HG03521 (cell line): Measurements from ENCODE around the gene ABCA1.
A peak's percentile ranks its signal among the peaks of the same experiment; 100 is the strongest.

Experiments used
- ATAC-seq: cut with Tn5 transposase; IDR thresholded peaks from one replicate; pipeline ENCODE4 v1.9.1; 2021; ENCODE audit warnings: mild to moderate bottlenecking, moderate library complexity; ENCODE audit not compliant: unreplicated experiment

ABCA1 gene

DNA sequence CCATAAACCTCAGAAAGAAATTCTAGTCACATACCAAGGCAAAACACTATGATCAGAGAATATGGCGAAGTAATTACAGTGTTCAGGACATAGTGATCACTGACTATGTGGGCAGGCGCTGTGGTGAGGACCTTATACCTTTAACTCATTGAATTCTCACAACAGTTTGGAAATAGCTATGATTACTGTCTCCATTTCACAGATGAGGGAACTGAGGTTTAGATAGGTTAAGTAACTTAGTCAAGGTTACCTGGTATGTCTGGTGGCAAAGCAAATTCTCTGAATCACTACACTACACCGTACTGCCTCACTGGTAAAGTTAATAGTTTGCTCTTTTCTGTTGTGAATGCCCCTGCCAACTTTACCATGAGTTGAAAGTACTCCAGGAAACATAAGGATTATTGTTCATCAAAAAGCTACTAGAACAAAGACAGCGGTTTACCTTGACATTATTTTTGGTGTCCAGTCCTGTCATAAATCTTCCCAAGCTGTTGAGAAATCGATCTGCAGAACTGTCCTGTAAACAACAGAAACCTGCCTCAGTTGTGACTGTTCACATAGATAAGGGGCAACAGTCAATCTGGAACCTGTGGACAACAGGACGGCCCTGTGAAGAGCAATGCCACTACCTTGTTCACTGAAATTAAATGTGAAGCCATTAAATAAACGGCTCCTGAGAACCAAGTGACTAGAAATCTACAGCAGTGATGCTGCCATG is 127.7 kb downstream of the ABCA1 start:
- ATAC-seq = no peak

DNA sequence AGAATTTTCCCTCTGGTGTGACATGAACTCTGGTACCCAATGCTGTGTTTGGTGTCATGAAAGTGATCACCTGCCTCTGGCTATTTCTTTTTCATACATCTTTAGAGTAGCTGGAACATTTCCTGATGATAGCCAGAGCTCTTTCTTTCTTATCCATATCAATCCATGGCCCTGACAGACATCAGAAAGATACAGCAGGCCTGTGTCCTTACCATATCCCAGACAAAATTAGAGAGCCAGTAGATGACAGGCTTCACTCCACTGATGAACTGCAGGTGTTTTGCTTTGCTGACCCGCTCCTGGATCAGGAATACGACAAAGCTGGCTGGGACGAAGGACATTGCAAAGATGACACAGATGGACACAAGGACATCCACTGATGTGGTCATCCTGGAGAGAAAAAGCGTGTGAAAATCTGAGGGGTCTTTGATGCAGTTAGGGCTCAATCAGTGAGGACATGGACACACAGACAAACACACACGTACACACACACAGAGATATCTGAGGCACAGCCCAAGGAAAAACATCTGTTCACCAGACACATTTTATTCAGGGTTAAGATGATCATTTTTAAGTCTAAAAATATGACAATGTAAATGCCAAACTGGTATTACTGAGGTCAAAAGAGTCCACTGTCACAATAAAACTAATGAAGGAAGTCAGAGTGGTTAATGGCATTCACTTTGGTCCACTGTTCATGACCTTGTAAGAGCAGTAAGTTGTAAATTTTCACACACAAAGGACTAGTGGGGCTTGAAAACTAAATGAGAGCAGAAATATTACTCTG is 129.6 kb downstream of the ABCA1 start:
- no peak for ATAC-seq

DNA sequence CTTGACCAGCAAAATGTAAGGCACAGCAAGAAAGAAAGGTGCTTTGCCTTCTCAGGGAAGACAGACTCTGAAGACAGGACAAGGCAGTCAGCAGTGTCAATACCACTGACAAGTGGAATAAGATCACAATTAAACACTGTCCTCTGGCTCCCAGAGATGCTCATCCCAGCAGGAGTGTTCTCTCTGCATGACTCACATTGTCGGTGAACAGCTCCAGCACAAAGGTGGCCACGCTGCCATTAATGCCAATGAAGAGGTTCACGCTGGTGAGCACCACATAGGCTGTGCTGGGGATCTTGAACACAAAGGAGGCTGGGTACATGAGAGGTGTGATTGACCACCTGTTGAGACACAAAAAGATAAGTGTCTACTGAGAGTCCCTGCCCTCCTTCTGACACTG is 132.1 kb downstream of the ABCA1 start:
- ATAC-seq = no peak

DNA sequence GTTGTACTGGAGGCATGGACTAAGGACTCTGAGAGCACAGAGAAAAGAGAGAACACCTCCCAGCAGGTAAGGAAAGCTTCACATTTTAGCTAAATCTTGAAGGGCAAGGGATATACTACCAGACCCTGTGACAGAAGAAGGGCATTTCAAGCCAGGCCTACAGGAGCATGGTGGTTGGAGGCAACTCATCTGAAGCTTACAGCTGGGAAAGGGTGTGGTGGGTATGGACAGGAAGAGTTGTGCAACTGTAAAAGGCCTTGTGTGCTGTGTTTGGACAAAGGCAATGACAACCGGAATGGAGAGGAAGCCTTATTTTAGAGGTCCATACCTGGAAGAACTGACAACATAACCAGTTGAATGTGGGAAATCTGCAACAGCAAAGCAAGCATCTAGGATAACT is 132.9 kb downstream of the ABCA1 start:
- no peak for ATAC-seq

DNA sequence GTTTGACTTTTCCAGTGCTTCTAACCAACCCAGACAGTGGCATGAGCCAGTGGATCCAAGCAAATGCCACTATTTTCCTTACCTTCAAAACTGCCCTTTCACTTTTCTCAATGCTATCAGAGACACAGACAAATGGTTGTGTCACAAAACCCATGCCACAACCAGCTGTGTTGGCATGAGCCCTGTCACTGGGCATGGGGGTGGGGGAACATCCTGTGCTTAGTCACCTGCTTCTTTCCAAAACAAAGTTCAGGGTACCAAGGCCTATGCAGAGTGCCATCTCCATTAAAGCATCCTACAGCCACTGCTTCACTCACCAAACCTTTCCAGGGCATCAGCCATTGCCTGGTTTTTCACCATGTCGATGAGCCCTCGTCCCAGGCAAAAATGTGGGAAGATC is 133.9 kb downstream of the ABCA1 start:
- ATAC-seq = no peak

DNA sequence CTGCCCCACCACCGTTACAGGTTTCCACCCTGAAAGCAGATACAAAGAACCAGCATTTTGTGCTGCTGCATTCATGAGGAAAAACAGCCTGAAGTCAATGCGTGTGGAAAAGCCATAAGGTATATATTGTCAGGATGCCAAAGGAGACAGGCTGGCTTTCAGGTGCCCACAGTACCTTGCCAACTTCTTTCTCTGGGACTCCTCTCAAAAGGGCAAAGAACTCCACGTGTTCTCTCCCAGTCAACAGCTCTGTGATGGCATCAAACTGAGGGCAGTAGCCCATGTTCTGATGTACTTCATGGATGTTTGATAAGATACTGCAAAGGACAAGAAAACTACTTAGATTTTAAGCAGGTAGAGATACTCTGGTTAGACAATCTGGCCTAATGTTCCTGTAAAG is 139.7 kb downstream of the ABCA1 start:
- ATAC-seq = no peak

DNA sequence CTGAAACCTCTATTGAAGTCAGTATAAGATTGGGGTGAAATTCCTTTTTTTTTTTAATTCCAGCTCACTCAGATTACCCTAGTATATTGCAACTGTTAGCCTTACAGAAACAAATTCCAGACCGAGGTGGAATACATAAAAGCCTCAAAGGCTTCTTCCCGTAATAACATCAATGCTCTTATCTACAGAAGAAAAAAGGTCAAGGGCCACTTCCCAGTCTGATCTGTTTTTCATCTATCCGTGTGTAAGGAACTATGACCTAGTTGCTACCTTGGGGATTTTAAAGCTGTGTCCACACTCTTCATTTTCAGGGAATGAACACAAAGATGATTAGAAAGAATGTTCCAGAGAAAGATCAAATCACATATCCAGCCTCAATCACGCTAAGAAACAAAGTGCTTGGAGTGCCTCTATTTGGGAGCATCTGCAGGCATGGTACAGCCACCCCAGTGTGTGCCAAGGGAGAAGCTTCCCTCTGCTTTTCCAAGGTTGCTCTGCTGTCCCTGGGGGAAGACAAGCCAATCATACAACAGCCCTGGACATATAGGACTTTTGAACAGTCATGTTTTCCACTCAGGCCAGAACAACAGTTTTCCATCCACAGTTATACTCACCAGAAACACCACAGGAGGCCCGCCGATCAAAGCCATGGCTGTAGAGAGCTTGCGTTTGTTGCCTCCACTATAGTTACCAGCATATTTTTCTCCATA is 140.5 kb downstream of the ABCA1 start:
- ATAC-seq = no peak

DNA sequence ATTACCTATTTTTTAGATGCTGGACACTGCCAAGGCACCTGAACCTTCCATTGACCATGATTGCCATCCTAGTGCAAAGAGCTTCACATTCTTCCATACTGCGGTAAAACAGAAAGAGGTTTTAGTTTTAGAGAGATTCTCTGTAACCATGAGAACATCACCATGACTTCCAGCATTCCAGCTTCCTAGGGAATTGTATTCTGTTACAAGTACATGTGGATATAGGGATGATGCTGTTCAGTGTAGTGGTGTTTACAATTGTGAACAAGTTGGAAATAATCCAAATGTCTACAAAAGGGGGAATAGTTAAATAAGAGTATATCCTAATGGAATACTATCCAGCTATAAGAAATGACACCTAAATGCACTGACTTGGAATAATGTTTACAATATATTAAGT is 141.7 kb downstream of the ABCA1 start:
- ATAC-seq = no peak

DNA sequence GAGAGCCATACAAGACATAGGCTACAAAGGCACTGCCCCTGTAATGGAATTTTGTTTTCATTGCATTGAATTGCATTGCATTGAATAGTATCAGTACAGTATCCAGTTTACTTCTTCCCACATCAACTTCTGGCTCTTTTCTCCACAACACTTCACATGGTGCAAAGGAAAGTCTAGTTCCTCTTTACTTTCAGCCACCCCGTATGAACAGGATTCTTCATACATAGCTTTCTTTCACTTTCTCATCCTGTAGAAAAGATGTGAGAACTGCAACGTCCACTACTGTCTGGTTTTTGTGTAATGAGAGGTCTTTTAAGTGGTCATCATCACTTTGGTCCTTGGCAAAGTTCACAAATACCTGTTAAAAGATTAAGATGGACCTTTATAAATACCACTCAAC is 143.9 kb downstream of the ABCA1 start:
- ATAC-seq = peak; percentile 84

DNA sequence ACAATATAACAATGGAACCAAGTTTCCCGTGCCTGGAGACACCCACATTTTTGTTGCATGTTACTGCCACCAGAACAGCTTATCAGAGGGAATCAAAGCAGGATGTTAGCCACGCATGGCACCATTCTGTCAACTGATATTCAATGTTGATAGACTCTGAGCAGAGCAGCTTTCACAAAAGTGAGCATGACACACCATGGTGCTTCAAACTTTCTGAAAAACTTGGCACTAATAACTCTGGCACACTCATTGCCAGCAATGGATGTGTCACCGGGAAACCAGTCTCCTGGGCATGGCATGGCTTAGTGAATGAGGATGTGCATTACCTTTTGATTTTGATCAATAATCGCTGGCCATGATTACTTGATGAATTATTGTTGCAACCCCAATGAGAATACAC is 144.4 kb downstream of the ABCA1 start:
- no peak for ATAC-seq

DNA sequence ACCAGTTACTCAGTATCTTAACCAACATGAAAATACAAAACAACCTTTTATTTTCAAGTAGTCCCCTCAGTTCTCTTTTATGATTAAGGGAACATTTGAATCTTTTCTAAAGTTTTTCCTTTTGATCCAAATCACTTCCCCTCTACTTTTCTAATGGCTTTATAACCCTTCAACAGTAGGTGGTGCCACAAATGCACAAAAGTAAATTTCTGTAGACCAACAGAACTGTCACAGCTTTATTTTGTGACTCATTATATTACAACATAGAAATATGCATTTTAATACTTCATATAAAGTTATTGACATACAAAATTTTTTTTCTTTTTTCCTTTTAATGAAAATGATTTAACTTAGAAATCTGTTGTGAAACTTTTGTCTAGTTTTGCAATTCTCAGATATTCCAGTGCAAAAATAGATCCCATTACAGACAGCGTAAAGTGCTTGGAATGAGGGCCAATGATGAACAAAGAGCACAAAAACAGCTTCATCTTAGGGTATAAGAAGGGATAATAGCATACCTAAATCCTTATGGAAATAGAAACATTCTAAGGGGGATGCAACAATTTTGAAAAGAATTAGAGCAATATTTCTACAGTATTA is 147.1 kb downstream of the ABCA1 start:
- ATAC-seq = no peak

DNA sequence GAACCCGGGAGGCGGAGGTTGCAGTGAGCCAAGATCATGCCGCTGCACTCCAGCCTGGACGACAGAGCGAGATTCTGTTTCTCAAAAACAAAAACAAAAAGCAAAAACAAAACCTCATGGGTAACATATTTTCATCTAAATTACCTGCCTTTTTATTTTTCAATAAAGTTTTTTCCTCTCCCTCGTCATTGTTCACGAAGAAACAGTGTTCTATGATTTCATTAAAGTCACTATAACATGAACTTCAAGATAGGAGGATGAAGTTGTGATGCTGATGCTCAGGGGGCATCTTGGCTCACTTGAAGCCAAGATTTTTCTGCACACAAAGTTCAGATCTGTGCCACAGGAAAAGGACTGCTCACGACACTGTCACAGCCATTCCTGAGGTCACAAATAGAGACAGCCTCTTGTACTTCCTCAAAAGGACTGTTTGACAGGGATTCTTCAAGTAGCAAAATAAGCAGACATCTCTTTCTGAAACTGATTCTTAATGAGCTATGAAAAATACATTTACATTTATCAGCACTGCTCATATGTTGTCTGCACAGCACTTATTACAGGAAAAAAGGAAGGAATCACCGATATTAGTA is 147.9 kb downstream of the ABCA1 start:
- no peak for ATAC-seq

DNA sequence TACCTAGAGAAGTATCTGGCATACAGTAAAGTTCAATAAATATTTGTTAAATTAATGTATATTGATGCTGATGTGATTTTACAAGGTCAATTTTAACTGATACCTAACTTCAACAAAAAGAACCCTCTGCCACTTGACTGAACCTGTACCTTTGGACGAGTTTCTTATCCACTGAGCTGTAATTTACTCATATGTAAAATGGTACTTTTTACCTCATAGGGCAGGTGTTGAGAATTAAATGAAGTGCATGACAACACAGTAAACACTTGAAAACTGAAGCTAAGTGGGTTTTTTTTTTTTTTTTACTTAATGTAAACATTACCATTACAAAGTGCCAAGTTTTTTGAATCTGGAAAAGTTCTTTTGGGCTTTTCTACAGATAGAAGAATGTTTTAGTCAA is 148.6 kb downstream of the ABCA1 start:
- ATAC-seq = no peak

DNA sequence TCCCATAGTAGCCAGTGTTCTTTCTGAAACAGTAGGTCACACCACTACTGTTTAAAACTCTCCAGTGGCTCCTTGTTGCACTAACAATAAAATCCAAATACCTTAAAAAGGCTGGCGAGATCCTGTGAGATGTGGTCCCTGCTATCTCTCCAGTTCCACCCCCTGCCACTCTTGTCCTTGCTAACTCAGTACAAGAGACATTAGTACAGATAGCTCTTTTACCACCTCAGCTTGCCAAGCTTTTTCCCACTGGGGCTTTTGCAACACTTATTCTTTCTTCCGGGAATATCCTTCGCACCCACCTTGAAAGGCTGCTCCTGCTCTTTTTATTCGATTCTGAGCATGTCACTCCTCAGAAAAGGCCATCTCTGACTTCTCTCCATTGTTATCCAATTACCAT is 149.2 kb downstream of the ABCA1 start:
- no peak for ATAC-seq

DNA sequence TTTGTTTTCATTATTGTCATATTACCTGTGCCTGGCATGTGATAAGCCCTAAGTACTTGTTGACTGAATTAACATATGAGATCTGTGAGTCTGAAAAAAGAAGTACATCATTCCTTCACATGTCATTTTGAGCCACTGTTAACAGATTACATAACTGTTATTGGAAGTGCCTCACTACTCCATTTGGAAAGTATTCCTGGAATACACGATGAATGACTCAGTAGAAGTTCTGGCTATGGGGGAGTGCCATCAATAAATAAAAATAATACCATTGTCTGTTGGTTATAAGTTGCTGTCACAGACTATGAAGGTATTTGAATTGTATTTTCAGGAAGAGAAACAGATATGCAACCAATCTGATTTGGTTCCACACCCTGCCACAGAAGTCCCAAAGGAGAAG is 151.2 kb downstream of the ABCA1 start:
- no peak for ATAC-seq

DNA sequence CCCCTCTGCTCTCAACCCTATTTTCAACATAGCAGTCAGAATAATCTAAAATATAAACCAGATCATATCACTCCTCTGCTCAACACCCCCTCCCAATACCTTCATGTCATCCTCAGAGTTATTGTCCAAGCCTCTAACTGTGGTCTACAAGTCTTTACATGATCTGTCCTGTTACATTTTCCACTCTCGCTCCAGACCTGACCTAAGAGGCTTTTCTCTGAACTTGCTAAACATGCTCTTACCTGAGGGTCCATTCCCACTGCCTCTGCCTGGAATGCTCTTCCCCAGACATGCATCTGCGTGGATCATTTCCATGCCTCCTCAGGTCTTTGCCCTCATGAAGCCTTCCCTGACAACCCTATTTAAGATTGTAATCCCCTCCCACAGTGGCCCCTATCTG is 152.0 kb downstream of the ABCA1 start:
- ATAC-seq = no peak

DNA sequence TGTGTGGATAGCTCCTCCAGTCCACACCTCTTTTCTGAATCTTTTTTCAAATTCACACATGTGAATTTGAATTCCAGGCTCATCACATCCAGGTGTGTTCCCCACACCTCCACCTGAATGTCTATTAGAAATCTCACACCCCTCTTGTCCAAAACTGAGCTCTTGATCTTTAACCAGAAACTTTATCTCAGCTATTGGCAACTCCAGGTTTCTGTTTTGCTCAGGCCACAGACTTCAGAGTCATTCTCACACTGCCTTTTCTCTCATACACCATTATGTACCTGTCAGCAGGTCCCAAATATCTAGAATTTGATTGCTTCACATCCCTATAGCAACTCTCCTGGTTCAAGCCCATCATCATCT is 152.4 kb downstream of the ABCA1 start:
- peak; percentile 63 for ATAC-seq

DNA sequence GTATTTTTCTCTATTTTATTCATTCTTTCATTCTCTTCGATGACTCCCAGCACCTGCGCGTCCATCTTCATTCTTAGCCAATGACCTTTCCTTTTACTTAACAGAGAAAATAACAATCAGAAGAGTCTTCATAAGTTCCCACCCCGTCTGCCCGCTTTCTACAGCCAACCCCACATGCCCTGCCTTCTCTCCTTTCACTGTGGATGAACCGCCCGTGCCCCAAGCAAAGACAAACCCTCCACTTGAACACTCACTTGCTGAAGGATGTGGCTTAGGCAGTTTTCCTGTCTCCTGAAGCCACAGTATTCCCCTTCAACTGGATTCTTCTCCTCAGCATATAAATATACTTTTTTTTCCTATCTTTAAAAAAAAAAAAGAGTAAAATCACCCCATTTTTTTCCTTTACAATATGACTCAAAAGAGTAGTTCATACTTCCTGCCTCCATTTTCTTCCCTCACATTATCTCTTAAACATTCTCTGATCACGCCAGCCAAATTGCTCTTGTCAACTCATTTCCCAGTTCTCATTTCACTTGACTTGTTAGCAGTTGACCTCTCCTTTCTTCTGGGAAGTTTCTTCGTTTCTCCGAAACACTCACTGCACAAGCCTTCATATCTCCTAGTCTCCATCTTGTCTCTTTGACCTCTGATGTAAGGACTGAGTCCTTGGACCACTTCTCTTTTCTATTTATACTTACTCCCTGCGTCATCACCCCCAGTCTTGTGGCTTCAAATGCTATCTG is 153.0 kb downstream of the ABCA1 start:
- peak; percentile 95 for ATAC-seq

DNA sequence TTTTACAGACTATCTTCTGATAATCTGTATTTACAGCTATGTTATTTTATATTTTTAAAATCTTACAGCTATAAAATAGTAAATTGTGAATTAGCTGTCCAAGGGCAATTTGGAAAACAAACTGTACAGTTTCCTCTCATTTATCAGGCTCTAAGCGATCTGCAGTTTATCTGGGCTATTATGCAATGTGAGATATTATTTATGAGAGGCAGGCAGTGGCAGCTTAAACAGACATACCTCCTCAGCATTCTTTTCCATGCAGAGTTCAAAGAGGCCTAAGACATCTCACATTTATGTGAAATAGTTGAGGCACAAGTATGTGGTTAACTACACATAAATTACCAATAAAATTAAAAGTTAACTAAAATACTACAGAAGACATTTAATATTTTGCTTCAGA is 153.8 kb downstream of the ABCA1 start:
- ATAC-seq = no peak

DNA sequence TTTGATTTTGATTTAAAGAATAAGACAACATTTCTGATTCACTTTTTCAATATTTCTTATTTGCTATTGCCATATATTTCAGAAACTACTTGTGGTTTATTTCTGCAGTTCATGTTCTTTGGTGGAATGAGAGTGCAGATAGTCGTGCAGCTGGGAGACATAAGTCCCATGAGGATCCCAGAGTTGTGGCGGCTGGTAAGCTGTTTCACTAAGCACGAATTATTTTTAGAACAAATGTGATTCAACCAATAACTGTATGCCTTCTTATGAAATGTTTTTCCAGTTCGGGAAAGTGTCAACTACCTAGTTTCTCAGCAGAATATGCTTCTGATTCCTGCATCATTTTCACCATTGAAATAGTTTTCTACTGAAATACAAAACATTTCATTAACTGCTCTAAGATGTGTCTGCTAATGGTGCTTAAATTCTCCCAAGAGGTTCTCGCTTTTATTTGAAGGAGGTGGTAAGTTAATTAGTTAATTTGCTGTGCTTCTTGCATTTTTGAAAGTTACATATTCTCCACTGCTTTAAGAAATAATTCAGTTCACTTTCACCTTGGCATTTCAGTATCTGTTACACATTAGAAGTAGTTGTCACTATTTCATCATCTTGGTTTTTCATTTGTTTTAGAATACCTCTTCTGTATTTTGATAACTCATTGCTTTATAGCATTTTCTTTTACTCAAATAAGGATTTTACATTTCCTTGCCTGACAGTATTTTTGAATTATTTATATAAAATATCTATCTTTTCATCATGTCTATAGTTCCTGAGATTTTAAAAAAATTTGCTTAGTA is 155.0 kb downstream of the ABCA1 start:
- ATAC-seq = no peak
